T47D (cell line): ENCODE data around the gene NNMT.

ENCODE experiments used
- DNase-seq, 2 experiments: peaks; one replicate each; pipeline versions ENCODE4 v3.0.0 to v3.0.0-alpha.2; 2011 to 2012; ENCODE audit warnings: low read depth in 1 of 2, low spot score in 1 of 2
- JUND ChIP-seq: IDR thresholded peaks from 2 replicates; pipeline ENCODE4 v1.6.1; 2012; ENCODE audit warnings: low read depth
- in situ Hi-C: cut with HindIII; loops from 2 replicates; pipeline ENCODE4 v1.10.0; 2016; ENCODE audit warnings: low sequenced_read_pairs, low pct_unique_long_range_greater_than_20kb

The NNMT gene

DNA sequence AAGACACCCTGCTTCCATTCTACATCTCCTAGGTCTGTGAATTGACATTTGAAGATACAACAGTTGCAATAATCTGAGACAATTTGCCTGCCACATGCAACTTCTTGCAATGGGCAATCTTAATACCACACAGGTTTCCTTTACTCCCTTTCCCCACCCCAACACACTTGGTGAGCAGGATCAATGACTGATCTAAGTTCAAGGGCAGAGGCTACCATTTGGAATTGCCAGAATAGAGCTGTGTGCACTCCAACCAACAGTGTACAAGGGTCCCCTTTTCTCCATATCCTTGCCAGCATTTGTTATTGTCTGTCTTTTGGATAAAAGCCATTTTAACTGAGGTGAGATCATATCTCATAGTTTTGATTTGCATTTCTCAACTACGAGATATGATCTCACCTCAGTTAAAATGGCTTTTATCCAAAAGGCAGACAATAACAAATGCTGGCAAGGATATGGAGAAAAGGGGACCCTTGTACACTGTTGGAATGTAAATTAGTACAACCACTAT lies 2.9 kb upstream of the NNMT start:
- DNase-seq = no peak

DNA sequence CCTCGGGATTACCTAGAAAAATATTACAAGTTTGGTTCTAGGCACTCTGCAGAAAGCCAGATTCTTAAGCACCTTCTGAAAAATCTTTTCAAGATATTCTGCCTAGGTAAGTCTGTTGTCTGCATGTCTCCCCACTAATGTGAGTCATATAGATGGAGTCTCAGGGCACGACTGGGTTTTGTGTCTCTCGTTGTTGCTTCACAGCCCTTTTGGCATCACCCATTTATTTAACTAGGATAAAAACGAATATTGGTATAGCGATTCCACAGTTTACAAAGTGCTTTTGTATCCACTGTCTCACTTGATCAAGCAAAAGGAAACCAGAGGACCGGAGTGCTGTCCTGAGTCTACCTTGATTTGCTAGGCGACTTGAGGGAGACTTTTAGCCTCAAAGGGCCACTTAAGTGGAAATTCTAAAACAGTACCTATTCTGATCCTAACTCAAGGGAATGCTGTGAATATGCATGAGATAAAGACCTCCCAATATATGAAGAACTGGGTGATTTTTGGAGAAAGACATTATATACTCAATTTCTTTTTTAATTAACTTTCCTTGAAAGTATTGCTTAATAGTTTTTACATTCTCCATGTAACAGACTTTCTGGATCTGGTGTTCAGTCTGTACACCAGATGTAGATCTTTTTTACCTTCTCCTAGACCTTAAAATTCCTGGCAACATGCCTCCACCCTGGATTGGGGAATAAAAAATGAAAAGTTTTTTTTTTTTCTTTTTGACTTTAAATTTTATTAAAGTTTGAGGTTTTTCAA lies 590 bp downstream of the NNMT start:
- in situ Hi-C loops = no loop called here
- DNase-seq = no peak
- TF ChIP-seq JUND = no peak

More for the DNA sequence above, 2.9 kb upstream of the NNMT start:
- in situ Hi-C loops = no loop called here
- TF ChIP-seq JUND = no peak

DNA sequence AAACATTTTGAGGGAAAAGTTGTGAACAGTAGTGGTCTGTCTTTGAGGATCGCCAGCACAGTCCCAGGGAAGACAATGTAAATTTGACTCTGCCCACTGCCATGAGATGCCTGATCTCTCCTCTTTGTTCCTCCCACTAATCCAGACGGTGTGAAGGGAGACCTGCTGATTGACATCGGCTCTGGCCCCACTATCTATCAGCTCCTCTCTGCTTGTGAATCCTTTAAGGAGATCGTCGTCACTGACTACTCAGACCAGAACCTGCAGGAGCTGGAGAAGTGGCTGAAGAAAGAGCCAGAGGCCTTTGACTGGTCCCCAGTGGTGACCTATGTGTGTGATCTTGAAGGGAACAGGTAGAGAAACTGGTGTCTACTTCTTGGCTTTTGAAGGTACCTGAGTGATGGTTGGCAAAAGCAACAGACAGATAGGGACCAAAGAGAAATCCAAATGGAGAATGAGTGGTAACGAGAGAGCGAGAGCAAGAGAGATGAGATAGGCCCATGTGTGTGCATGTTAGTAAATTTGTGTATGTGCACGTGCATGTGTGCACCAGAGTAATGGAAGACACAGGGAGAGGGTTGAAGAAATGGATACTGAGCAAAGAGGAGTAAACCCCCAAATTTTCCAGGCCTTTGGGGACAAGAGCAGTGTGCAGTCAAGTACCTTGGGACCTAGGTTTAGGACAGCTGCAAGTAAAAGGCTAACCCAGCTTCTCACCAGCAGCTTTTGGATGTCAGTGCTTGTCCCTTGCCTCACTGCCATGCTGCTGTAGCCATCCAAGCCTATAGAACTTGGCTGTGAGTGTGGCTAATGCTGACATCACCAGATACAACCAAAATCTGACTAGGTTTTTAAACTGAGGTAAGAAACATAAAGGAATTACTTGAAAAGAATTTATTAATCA lies 1.9 kb downstream of the NNMT start:
- no peak for DNase-seq
- in situ Hi-C loops = no loop called here
- TF ChIP-seq JUND = no peak

DNA sequence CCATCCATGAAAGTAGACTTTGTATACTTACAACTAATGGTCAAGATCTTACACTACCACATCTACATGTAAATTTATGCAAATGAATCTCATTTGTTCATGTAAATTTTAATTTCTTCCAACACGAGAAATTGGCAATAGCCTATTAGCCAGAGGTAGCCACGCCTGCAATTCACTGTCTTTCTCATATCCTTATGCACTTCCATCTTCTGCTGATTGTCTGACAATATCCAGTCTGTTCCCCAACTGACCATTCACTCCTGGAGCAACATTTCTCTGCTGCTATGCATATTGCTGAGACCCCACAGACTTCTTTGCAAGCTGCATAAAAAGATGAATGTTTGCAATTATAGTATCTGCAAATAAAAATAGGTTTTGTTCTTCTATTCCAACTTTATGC lies 2.5 kb downstream of the NNMT start:
- no peak for DNase-seq
- no peak for TF ChIP-seq JUND
- in situ Hi-C loops = no loop called here

DNA sequence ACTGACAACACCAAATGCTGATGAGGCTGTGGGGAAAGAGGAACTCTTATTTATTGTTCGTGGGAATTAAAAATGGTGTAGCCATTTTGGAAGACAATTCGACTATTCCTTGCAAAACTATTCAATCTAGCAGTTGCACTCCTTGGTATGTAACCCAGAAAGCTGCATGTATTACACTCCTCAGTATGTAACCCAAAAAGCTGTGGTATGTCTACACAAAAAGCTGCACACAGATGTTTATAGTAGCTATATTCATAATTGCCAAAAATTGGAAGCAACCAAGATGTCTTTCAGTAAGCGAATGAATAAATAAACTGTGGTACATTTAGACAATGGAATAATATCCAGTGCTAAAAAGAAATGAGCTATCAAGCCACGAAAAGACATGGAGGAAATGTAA lies 4.9 kb downstream of the NNMT start:
- no peak for DNase-seq
- in situ Hi-C loops = no loop called here
- no peak for TF ChIP-seq JUND

DNA sequence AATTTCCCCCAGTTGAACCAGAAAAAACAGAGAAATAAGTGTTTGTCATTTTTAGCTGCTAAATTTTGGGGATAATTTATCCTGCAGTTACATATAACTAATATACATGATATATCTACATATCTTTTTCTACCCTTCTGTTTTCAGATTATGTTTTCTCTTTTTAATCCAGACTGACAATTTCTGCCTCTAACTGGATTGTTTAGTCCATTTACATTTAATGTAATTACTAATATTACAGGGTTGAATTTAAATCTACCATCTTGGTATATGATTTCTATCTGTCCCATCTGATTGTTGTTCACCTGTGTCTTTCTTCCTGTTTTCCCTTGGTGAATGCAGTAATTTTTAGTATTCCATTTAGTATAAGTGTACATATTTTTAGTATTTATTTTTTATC lies 5.7 kb downstream of the NNMT start:
- in situ Hi-C loops = no loop called here
- TF ChIP-seq JUND = no peak
- no peak for DNase-seq

DNA sequence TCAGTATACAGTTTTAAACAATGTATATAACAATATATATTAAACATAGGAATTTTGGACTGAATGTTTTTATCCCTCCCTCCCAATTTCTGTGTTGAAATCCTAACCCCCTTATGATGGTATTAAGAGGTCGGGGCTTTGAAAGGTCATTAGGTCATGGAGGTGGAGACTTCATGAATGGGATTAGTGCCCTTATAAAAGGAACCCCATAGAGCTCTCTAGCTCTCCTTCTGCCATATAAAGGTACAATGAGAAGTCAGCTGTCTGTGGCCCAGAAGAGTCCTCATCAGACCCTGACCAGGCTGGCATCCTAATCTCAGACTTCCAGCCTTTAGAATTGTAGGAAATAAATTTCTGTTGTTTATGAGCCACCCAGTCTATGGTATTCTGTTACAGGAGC lies 6.5 kb downstream of the NNMT start:
- in situ Hi-C loops = no loop called here
- TF ChIP-seq JUND = no peak
- DNase-seq = no peak

DNA sequence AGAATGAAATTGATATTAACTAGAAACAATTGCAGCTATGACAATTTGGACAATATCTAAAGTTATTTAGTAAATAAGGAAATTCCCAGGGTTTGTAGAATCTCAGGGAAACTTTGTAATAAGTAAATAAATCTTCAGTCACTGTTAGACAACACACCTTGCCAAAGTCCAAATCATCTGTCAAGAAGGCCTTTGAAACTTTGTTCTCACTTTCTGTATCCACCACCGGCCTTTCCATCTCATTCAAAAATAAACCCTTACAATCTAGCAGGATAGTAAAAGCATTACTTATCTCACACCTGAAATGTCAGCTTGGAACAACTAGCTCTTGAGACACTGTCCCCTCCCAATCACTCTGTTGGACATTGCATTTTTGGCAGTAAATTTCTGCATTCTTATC lies 7.9 kb downstream of the NNMT start:
- no peak for DNase-seq
- in situ Hi-C loops = no loop called here
- TF ChIP-seq JUND = no peak

DNA sequence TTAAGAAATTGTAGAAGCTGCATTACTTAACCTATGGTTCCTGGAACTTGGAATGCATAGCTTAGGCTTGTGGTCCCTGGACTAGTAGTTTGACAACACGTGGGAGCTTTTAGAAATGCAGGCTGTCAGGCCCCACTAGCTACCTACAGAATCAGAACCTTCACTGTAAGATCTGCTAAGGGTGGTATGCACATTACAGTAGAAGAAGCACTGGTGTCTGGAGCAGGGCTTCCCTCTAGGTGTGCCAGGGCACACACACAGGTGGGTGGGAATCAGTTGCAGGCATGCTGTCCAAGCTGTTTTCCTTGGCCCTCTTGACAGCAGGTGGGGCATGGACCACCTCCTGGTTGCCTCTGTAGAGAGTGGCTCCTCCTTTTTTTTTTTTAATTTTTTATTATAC lies 8.8 kb downstream of the NNMT start:
- no peak for TF ChIP-seq JUND
- in situ Hi-C loops = no loop called here
- no peak for DNase-seq

DNA sequence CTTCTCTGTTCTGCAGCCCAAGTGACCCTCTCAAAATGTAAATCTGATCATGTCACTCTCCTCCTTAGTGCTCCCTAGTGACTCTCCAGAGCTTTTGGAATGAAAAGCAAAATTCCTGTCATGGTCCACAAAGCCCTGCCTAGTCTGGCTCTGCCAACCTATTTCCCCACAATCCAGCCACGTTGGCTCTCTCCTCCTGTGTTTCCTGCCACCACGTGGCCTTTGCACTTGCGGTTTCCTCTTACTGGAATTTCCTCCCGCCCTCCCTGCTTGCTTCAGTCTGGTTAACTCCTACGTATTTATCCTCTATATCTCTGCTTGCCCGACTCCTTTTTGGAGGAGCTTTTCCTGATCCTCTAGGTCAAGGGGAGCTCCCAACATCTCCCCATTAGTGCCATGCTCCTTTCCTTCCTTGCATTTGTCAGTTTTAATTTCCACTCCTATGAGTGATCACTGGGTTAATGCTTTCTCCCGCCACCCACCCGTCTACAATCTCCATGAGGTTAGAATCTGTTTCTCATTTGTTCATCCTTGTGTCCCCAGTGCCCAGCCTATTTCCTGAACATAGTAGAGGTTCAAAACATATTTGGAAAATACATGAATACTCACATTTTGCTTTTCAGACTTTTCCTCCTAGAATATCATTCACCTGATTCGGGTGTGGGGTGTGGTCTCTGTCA lies 11.5 kb downstream of the NNMT start:
- in situ Hi-C loops = no loop called here
- no peak for TF ChIP-seq JUND
- peak in 1 of 2 experiments; percentile 61 for DNase-seq

DNA sequence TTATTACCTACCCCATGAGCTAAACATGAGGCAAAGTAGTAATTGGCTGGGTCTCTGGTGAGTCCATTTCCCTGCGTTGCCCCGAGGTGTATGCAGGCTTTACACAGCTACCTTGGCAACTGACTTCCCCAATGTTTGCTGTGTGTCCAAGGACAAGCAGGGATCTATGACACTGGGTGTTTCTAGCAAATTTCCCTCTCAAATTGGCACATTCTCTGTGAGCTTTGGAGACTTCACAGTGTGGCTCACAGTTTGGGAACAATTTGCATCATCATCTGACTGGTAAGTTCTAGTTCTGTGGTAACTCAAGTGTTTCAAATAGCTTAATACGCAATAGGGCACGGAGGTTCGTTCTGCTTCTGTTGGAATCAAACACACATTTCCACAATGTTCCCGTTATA lies 12.5 kb downstream of the NNMT start:
- in situ Hi-C loops = no loop called here
- peak in 1 of 2 experiments; percentile 58 for DNase-seq
- TF ChIP-seq JUND = no peak

DNA sequence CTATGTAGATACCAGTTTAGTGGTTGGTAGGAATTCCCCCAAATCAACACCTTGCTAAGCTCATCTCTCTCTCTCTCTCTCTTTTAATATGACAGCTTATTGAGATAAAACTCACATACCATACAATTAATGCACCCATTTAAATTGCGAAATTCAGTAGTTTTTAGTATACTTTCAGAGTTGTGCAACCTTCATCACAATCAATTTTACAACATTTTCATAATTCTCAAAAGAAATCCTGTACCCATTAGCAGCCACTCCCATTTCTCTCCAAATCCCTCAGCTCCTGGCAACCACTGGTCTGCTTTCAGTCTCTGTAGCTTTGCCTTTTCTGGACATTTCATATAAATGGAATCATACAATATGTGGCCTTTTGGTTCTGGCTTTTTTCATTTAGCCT lies 13.3 kb downstream of the NNMT start:
- TF ChIP-seq JUND = no peak
- in situ Hi-C loops = no loop called here
- no peak for DNase-seq
